H1 (cell line): ENCODE data around the gene PI4K2A. TPM values are rescaled to one million over a fixed set of nuclear protein-coding genes. Genes with fewer than 3 reads are reported as not detected.

ENCODE experiments used
- CTCF ChIA-PET: fragments of 300-600 bp; sonication (Branson Sonifier 250); formaldehyde crosslinking; loops from one replicate; lab custom pipeline; 2021; ENCODE audit not compliant: partially characterized antibody; lab: Charles Lee
- POLR2A ChIA-PET: fragments of 300-600 bp; sonication (Branson Sonifier 250); formaldehyde crosslinking; loops from one replicate; lab custom pipeline; 2021; ENCODE audit warnings: inconsistent platforms; ENCODE audit not compliant: partially characterized antibody; lab: Charles Lee
- DNase-seq, 2 experiments: peaks; one replicate each; pipeline versions ENCODE4 v3.0.0 to v3.0.0-alpha.2; 2010 to 2022; ENCODE audit warnings: low spot score in 2 of 2, low read depth in 1 of 2, mixed read lengths in 1 of 2
- FAIRE-seq: peaks from 2 replicates; lab custom pipeline; 2011; peaks lifted over from hg19 to GRCh38; lab: Jason Lieb, UNC
- H2AFZ ChIP-seq: 2 replicates; pipeline ENCODE4 v1.8.1; 2012; ENCODE audit warnings: low read length, inconsistent platforms
- H2AK5ac ChIP-seq: 2 replicates; pipeline ENCODE4 v1.6.1; 2013; ENCODE audit warnings: low read depth, low read length
- H2BK120ac ChIP-seq: replicated peaks from 2 replicates; pipeline ENCODE3; 2013; ENCODE audit warnings: low read depth, low read length, inconsistent platforms
- H2BK12ac ChIP-seq: 2 replicates; pipeline ENCODE4 v1.6.1; 2013; ENCODE audit warnings: low read depth, low read length
- H2BK15ac ChIP-seq: 2 replicates; pipeline ENCODE4 v1.6.1; 2013; ENCODE audit warnings: low read length
- H2BK20ac ChIP-seq: 2 replicates; pipeline ENCODE4 v1.6.1; 2013; ENCODE audit warnings: low read length
- H2BK5ac ChIP-seq: 2 replicates; pipeline ENCODE4 v1.6.1; 2013; ENCODE audit warnings: low read depth, low read length
- H3K14ac ChIP-seq: 2 replicates; pipeline ENCODE4 v1.6.1; 2013; ENCODE audit warnings: inconsistent platforms; ENCODE audit not compliant: insufficient read length
- H3K18ac ChIP-seq: 2 replicates; pipeline ENCODE4 v1.6.1; 2013; ENCODE audit warnings: low read length; ENCODE audit errors: extremely low read depth
- H3K23ac ChIP-seq: 2 replicates; pipeline ENCODE4 v1.6.1; 2013; ENCODE audit warnings: inconsistent platforms; ENCODE audit not compliant: insufficient read length
- H3K23me2 ChIP-seq: 2 replicates; pipeline ENCODE4 v1.6.1; 2013; ENCODE audit warnings: low read depth, low read length
- H3K27ac ChIP-seq: 2 replicates; pipeline ENCODE4 v1.6.1; 2011; ENCODE audit warnings: low read depth, low read length, inconsistent platforms
- H3K27me3 ChIP-seq, 4 experiments: replicated peaks in 1 of 4; 1 replicate in 1 of 4; 2 replicates in 3 of 4; pipeline versions ENCODE4 v1.6.1 to v1.8.1; 2011 to 2013; ENCODE audit warnings: low read length in 3 of 4, mild to moderate bottlenecking in 3 of 4, inconsistent platforms in 2 of 4, mixed read lengths in 2 of 4, moderate library complexity in 1 of 4; ENCODE audit not compliant: control insufficient read depth in 3 of 4, insufficient read depth in 3 of 4; ENCODE audit errors: extremely low read depth in 1 of 4
- H3K36me3 ChIP-seq, 4 experiments: 2 replicates each; pipeline versions ENCODE4 v1.6.1 to v1.8.1; 2011 to 2013; ENCODE audit warnings: mild to moderate bottlenecking in 4 of 4, low read length in 3 of 4, moderate library complexity in 2 of 4, control low read depth in 1 of 4, inconsistent platforms in 1 of 4; ENCODE audit not compliant: insufficient read depth in 4 of 4, control insufficient read depth in 2 of 4
- H3K4ac ChIP-seq: replicated peaks from 2 replicates; pipeline ENCODE3; 2013; ENCODE audit warnings: low read length, low read depth, mixed read lengths, inconsistent platforms; ENCODE audit not compliant: insufficient read length
- H3K4me1 ChIP-seq, 4 experiments: replicated peaks in 1 of 4; 1 replicate in 1 of 4; 2 replicates in 3 of 4; pipeline versions ENCODE4 v1.6.1 to v1.8.1; 2011 to 2013; ENCODE audit warnings: low read length in 3 of 4, inconsistent platforms in 2 of 4, mixed read lengths in 1 of 4; ENCODE audit not compliant: insufficient read depth in 4 of 4, control insufficient read depth in 3 of 4
- H3K4me2 ChIP-seq, 2 experiments: 2 replicates each; pipeline versions ENCODE4 v1.6.1 to v1.8.1; 2011 to 2013; ENCODE audit warnings: low read depth in 2 of 2, low read length in 2 of 2, control low read depth in 1 of 2, inconsistent platforms in 1 of 2, mild to moderate bottlenecking in 1 of 2; ENCODE audit not compliant: insufficient read depth in 1 of 2
- H3K4me3 ChIP-seq, 4 experiments: fragments of 200-600, 300-600 bp in 1 of 4; sonication (generic), shearing (Covaris generic), sonication (Bioruptor Twin) in 1 of 4; 2 replicates each; pipeline versions ENCODE4 v1.5.1 to v1.8.1; 2011 to 2016; ENCODE audit warnings: low read length in 4 of 4, low read depth in 3 of 4, control low read depth in 2 of 4, inconsistent platforms in 2 of 4, mild to moderate bottlenecking in 2 of 4, mixed read lengths in 1 of 4, moderate library complexity in 1 of 4; ENCODE audit not compliant: insufficient read depth in 2 of 4; ENCODE audit errors: extremely low read depth in 1 of 4
- H3K56ac ChIP-seq: replicated peaks from 2 replicates; pipeline ENCODE3; 2013; ENCODE audit warnings: low read depth, mild to moderate bottlenecking, mixed read lengths, low read length, inconsistent platforms; ENCODE audit not compliant: insufficient read length
- H3K79me1 ChIP-seq: 2 replicates; pipeline ENCODE4 v1.6.1; 2013; ENCODE audit warnings: low read depth, low read length, control low read depth
- H3K79me2 ChIP-seq, 2 experiments: 2 replicates each; pipeline versions ENCODE4 v1.6.1 to v1.8.1; 2012 to 2013; ENCODE audit warnings: low read length in 2 of 2, mild to moderate bottlenecking in 2 of 2, inconsistent platforms in 1 of 2; ENCODE audit not compliant: insufficient read depth in 2 of 2, control insufficient read depth in 1 of 2
- H3K9ac ChIP-seq, 4 experiments: replicated peaks in 1 of 4; 1 replicate in 1 of 4; 2 replicates in 3 of 4; pipeline versions ENCODE4 v1.6.1 to v1.8.1; 2011 to 2013; ENCODE audit warnings: low read depth in 3 of 4, low read length in 3 of 4, control low read depth in 2 of 4, mild to moderate bottlenecking in 2 of 4, moderate library complexity in 2 of 4, inconsistent platforms in 1 of 4; ENCODE audit errors: extremely low read depth in 1 of 4
- H3K9me3 ChIP-seq, 2 experiments: 2 replicates each; pipeline versions ENCODE4 v1.6.1 to v1.8.1; 2012 to 2013; ENCODE audit warnings: mild to moderate bottlenecking in 2 of 2, moderate library complexity in 2 of 2, control low read depth in 1 of 2, inconsistent platforms in 1 of 2, low read depth in 1 of 2, low read length in 1 of 2, mixed read lengths in 1 of 2; ENCODE audit not compliant: insufficient read depth in 2 of 2
- H4K20me1 ChIP-seq, 2 experiments: replicated peaks in 1 of 2; 2 replicates each; pipeline versions ENCODE3 to v1.8.1; 2011 to 2013; ENCODE audit warnings: inconsistent platforms in 2 of 2, low read length in 2 of 2, mild to moderate bottlenecking in 1 of 2; ENCODE audit not compliant: insufficient read depth in 2 of 2, control insufficient read depth in 1 of 2
- H4K5ac ChIP-seq: 2 replicates; pipeline ENCODE4 v1.6.1; 2013; ENCODE audit warnings: low read length, low read depth, mixed read lengths, inconsistent platforms; ENCODE audit not compliant: insufficient read length
- H4K8ac ChIP-seq: 2 replicates; pipeline ENCODE4 v1.8.0; 2013; ENCODE audit warnings: mild to moderate bottlenecking, moderate library complexity, low read length, inconsistent platforms; ENCODE audit not compliant: insufficient read depth; ENCODE audit errors: extremely low read depth
- H4K91ac ChIP-seq: replicated peaks from 2 replicates; pipeline ENCODE3; 2013; ENCODE audit warnings: low read length, mixed read lengths, inconsistent platforms; ENCODE audit not compliant: insufficient read length
- BACH1 ChIP-seq: IDR thresholded peaks from 2 replicates; pipeline ENCODE4 v1.6.1; 2012; ENCODE audit warnings: low read length, improper control_type of control experiment
- CTCF ChIP-seq, 3 experiments: IDR thresholded peaks; 1 replicate in 2 of 3; 2 replicates in 1 of 3; pipeline versions ENCODE4 v1.5.1 to v1.6.1; 2011; ENCODE audit warnings: low read length in 3 of 3, mild to moderate bottlenecking in 3 of 3, inconsistent platforms in 2 of 3, low read depth in 1 of 3, moderate library complexity in 1 of 3; ENCODE audit not compliant: insufficient read depth in 1 of 3; ENCODE audit errors: control extremely low read depth in 1 of 3
- FOSL1 ChIP-seq: IDR thresholded peaks from 2 replicates; pipeline ENCODE4 v1.6.1; 2011; ENCODE audit warnings: mild to moderate bottlenecking, low read depth, low read length, moderate library complexity; ENCODE audit not compliant: insufficient read depth
- HDAC6 ChIP-seq: IDR thresholded peaks from one replicate; pipeline ENCODE4 v1.7.1; 2012; ENCODE audit warnings: low read depth, mild to moderate bottlenecking, inconsistent platforms, low read length, moderate library complexity
- JUN ChIP-seq: IDR thresholded peaks from 2 replicates; pipeline ENCODE4 v1.6.1; 2011; ENCODE audit warnings: low read depth, mild to moderate bottlenecking, improper control_type of control experiment, low read length
- USF2 ChIP-seq: IDR thresholded peaks from 2 replicates; pipeline ENCODE4 v1.6.1; 2011; ENCODE audit warnings: low read length, improper control_type of control experiment
- ZNF274 ChIP-seq: IDR thresholded peaks from 2 replicates; pipeline ENCODE4 v1.7.0; 2012; ENCODE audit warnings: low read length, borderline replicate concordance; ENCODE audit errors: extremely low read depth
- WGBS, 2 experiments: shearing (Covaris generic) in 1 of 2; methylation state at CpG; one replicate each; pipeline versions ENCODE4 v1.1.6 to v1.1.7; 2013 to 2015; ENCODE audit warnings: low lambda C conversion rate in 2 of 2, mixed read lengths in 2 of 2, inconsistent platforms in 1 of 2, low coverage in 1 of 2, missing lambda C conversion rate in 1 of 2; ENCODE audit not compliant: insufficient replicate concordance in 2 of 2, insufficient coverage in 1 of 2, insufficient read length in 1 of 2; ENCODE audit errors: extremely low coverage in 1 of 2, missing lambda C conversion rate in 1 of 2; 5-methylcytosine and 5-hydroxymethylcytosine counted together
- polyA plus RNA-seq, 7 experiments: library from polyadenylated mRNA; depleted of rRNA in 3 of 7; stranded (reverse) in 5 of 7; unstranded in 2 of 7; fragments of >200 nt in 5 of 7; fragments of 200-250 nt in 2 of 7; gene quantifications; 1 replicate in 5 of 7; 2 replicates in 1 of 7; 4 replicates in 1 of 7; pipeline versions ENCODE4 v1.2.1 to v1.2.3, GENCODE V29; 2011 to 2013; ENCODE audit warnings: missing spikeins in 2 of 7, mixed read lengths in 2 of 7
- total RNA-seq: library from RNA; stranded (reverse); fragmentation: NEBNext Ultra II Directional; extraction: Animal tissue kit (Norgen Biotek cat#: 25700); gene quantifications from 2 replicates; pipeline ENCODE4 v1.2.1, GENCODE V29; 2021

Gene PI4K2A
- total and polyA plus RNA-seq, 2 of the 8 experiments (the other 6 are each of a cell fraction or from before 2014, with no cell fraction given), result 20.7 to 21.9 TPM

GRCh38 chr10:97685395-97685958 lies 45.0 kb downstream of the PI4K2A start:
- Histone ChIP-seq H3K79me1 (no peaks in the 10 kb centered on the region), H3K4me1 (peaks cover 0 to 16% (median 5%) of the 10 kb centered on the region in 4 experiments; a peak in 4 of 7 replicates), H3K18ac (no peak overlapping the region), H3K9me3 (no peaks in the 10 kb centered on the region), H3K79me2 (peaks cover 0 to 11% of the 10 kb centered on the region in 2 experiments; a peak in 1 of 4 replicates), H2AFZ (no peak overlapping the region), H3K9ac (no peak overlapping the region), H3K27me3 (peaks cover 0 to 7% (median 0%) of the 10 kb centered on the region in 4 experiments; a peak in 2 of 7 replicates), H3K36me3 (0 out of 8 replicates have a peak, but pooled peaks cover 0 to 2% (median 0%) of the 10 kb centered on the region in 4 experiments), H3K56ac (no peak overlapping the region), H4K8ac (no peak overlapping the region), H2BK20ac (no peak overlapping the region), H4K5ac (no peak overlapping the region), H3K4ac (no peak overlapping the region), H3K27ac (no peak overlapping the region), H2BK12ac (no peak overlapping the region), H3K23ac (no peak overlapping the region), H2BK120ac (no peak overlapping the region), H2BK15ac (no peak overlapping the region), H3K4me2 (peak overlapping the region in 1 of 2 experiments; percentile 84; a peak in 2 of 4 replicates), H3K23me2 (peaks cover 7% of the 10 kb centered on the region; the same call in 1 of the 2 replicates), H4K91ac (no peak overlapping the region), H3K4me3 (peak overlapping the region in 2 of 4 experiments; percentile 10 to 74; a peak in 4 of 8 replicates), H2BK5ac (no peak overlapping the region), H4K20me1 (peaks cover 0 to 2% of the 10 kb centered on the region in 2 experiments), H3K14ac (no peak overlapping the region), H2AK5ac (no peak overlapping the region)
- FAIRE-seq (no peak), DNase-seq (no peak)
- ChIA-PET CTCF (interaction anchor here (0.6 to 4.3 kb wide), 10 partner anchors 9 to 343 kb away, joined by 3 to 30 read pairs (median 8); partner anchors contain the start of genes MARVELD1 and ZFYVE27), POLR2A (interaction anchor here (0.6 to 5.3 kb wide), 4 partner anchors 9 to 133 kb away, joined by 3 to 42 read pairs (median 18); partner anchors contain the start of genes MARVELD1 and ZFYVE27)
- TF ChIP-seq BACH1, result no peak
- peak; percentile 31 to 49 (median 38) for TF ChIP-seq CTCF (IDR thresholded peaks at IDR 0.05; ENCODE audit: control extremely low read depth in 1 of 3, insufficient read depth in 1 of 3, low read depth in 1 of 3, low read length in 3 of 3)
- no peak for TF ChIP-seq ZNF274
- no peak for TF ChIP-seq USF2
- no peak for TF ChIP-seq HDAC6
- TF ChIP-seq FOSL1, result no peak
- no peak for TF ChIP-seq JUN
- 85% methylated on average over 2 of the region's 2 CpGs; no CpG with 5 or more reads in 1 of the 2 experiments for WGBS, 2 experiments
